Measurements from ENCODE around the gene CD2.

- TF ChIP-seq CTCF (conservative IDR thresholded peaks at IDR 0.05; ENCODE audit: low read length) (no peak), EZH2phosphoT487 (IDR thresholded peaks at IDR 0.05; ENCODE audit: borderline replicate concordance) (no peak)
Observed at GRCh38 chr1:116753312-116753711, 918 bp upstream of the CD2 start.

Data from Loucy (cell line).